Heart left ventricle (tissue), 16 donors: Measurements from ENCODE around the gene PDE10A. TPM values are rescaled to one million over a fixed set of nuclear protein-coding genes. Genes with fewer than 3 reads are reported as not detected.

ENCODE experiments used
- ATAC-seq, 4 donors: fragments of 200-7000 bp; cut with Tn5 transposase; one replicate each; pipeline ENCODE4 v1.9.1; 2020 to 2022; ENCODE audit warnings: moderate library complexity in 4 of 4, mild to moderate bottlenecking in 3 of 4, moderate number of reproducible peaks in 1 of 4
- DNase-seq, 5 donors: peaks; one replicate each; pipeline ENCODE4 v3.0.0-alpha.2; 2020
- H3K27ac ChIP-seq, 12 donors: fragments of 200-600 bp; sonication (generic) in 4 of 12; one replicate each; pipeline versions ENCODE4 v1.5.0 to v1.8.0; 2016 to 2022; ENCODE audit warnings: mild to moderate bottlenecking in 2 of 12
- H3K27me3 ChIP-seq, 9 donors: fragments of 200-600 bp; sonication (generic) in 2 of 9; one replicate each; pipeline versions ENCODE4 v1.5.1 to v1.8.0; 2016 to 2022; ENCODE audit warnings: mild to moderate bottlenecking in 3 of 9
- H3K36me3 ChIP-seq, 9 donors: fragments of 200-600 bp; sonication (generic) in 2 of 9; one replicate each; pipeline versions ENCODE4 v1.5.0 to v1.8.0; 2018 to 2022; ENCODE audit warnings: mild to moderate bottlenecking in 2 of 9
- H3K4me1 ChIP-seq, 12 donors: fragments of 200-600 bp; sonication (generic) in 4 of 12; one replicate each; pipeline versions ENCODE4 v1.5.0 to v1.8.0; 2016 to 2022; ENCODE audit warnings: mild to moderate bottlenecking in 3 of 12
- H3K4me3 ChIP-seq, 12 donors: fragments of 200-600 bp; sonication (generic) in 4 of 12; one replicate each; pipeline versions ENCODE4 v1.5.0 to v1.8.0; 2017 to 2022; ENCODE audit warnings: mild to moderate bottlenecking in 9 of 12, moderate library complexity in 4 of 12
- H3K9me3 ChIP-seq, 12 donors: fragments of 200-600 bp; sonication (generic) in 4 of 12; one replicate each; pipeline versions ENCODE4 v1.5.0 to v1.8.0; 2016 to 2022; ENCODE audit warnings: mild to moderate bottlenecking in 1 of 12
- POLR2A ChIP-seq, 2 donors: fragments of 450-650 bp; IDR thresholded peaks; one replicate each; pipeline ENCODE4 v1.6.1; 2017; ENCODE audit warnings: antibody characterized with exemption in 2 of 2, mild to moderate bottlenecking in 2 of 2, moderate library complexity in 2 of 2
- WGBS, 4 donors: extraction: QIAGEN DNeasy Blood & Tissue Kit in 2 of 4; methylation state at CpG; one replicate each; pipeline versions ENCODE4 v1.1.5 to v1.1.7; 2013 to 2018; 5-methylcytosine and 5-hydroxymethylcytosine counted together
- intact Hi-C, 10 donors: fragments of 100-400 bp; cut with DNase I; formaldehyde crosslinking; loops; one replicate each; pipeline versions ENCODE4 v1.11.1 to v1.14.2; 2022
- polyA plus RNA-seq, 2 donors: library from polyadenylated mRNA; stranded (reverse); fragments of 200-250 nt; gene quantifications; one replicate each; pipeline ENCODE4 v1.2.3, GENCODE V29; 2013
- total RNA-seq, 9 donors: library from RNA; depleted of rRNA in 2 of 9; stranded (reverse); fragments of >200 nt in 2 of 9; fragmentation: NEBNext Ultra II Directional in 3 of 9; extraction: Animal tissue kit (Norgen Biotek cat#: 25700) in 3 of 9; gene quantifications; one replicate each; pipeline versions ENCODE4 v1.1.0 to v1.2.4, GENCODE V29; 2016 to 2023
- TF ChIP-seq, protein P1 (sequence below), 12 donors: fragments of 200-600 bp; sonication (generic) in 4 of 12; IDR thresholded peaks; one replicate each; pipeline versions ENCODE4 v1.5.0 to v1.8.0; 2018 to 2022; ENCODE audit warnings: antibody characterized with exemption in 12 of 12, mild to moderate bottlenecking in 5 of 12
- donor health status: ischemic (EF 13 %, LVEDD 7.1; RV severe dilation, severe dysfunction).
- donor health status: healthy with polysubstance abuse.
- donor health status: DM: no; HTN: yes; CAD: no.
- donor health status: DM: no; HTN: no; CAD: no.
- donor health status: ischemic (EF 25% LVEDD 6.9; RV normal size, moderate dysfunction).
- donor health status: ischemic (EF 25% LVEDD 5.7; RV mildly dilated, moderate dysfunction).
- donor health status: healthy.
- donor health status: DM: yes; HTN: yes; CAD: no.
- donor health status: ischemic (EF 35%, LVEDD 5.7; RV mildly dilated, moderate dysfunction).
- donor health status: nonischemic (EF 11% LVEDD 7.7; RV severe dilation, severe dysfunction).
- donor health status: DM: yes; HTN: yes; CAD: no.
- donor health status: PGD.
- donor health status: ischemic (EF 29% LVEDD 5.4; RV normal size, mild dysfunction).
- donor health status: nonischemic (EF 23%, LVEDD 6.1; RV moderate dilation, normal function).

PDE10A gene
- total and polyA plus RNA-seq, 11 donors: 4.2 to 22.4 (median 12.8) TPM

DNA sequence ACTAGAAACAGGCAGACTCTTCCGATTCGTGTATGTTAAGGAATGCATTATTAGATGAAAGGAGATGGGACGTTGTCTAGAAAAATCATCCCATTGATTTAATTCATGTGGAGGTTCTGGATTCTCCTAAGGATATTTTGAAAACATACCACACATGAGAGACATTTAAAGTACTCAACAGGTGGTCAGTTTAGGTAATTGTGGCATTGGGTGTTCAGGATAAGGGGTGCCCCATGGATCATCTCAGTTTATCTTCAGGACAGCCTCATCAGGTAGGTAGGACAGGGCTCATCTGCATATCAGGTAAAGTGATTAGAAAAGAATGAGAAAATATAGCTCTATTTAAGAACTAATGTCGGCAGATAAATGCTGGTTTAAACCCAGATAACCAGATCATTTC is 15.9 kb upstream of the PDE10A start:
- ATAC-seq: no peak
- Histone ChIP-seq H3K27ac (no peak overlapping the region), H3K4me1 (peaks cover 0 to 10% (median 1%) of the 10 kb centered on the region in 12 donors), H3K36me3 (no peaks in the 10 kb centered on the region), H3K27me3 (no peaks in the 10 kb centered on the region), H3K4me3 (no peak overlapping the region), H3K9me3 (no peaks in the 10 kb centered on the region)
- 77 to 83% (median 81%) methylated on average over 4 of the region's 4 CpGs for WGBS, 4 donors
- DNase-seq: no peak
- TF ChIP-seq POLR2A (IDR thresholded peaks at IDR 0.05): no peak
- TF ChIP-seq, protein P1, sequence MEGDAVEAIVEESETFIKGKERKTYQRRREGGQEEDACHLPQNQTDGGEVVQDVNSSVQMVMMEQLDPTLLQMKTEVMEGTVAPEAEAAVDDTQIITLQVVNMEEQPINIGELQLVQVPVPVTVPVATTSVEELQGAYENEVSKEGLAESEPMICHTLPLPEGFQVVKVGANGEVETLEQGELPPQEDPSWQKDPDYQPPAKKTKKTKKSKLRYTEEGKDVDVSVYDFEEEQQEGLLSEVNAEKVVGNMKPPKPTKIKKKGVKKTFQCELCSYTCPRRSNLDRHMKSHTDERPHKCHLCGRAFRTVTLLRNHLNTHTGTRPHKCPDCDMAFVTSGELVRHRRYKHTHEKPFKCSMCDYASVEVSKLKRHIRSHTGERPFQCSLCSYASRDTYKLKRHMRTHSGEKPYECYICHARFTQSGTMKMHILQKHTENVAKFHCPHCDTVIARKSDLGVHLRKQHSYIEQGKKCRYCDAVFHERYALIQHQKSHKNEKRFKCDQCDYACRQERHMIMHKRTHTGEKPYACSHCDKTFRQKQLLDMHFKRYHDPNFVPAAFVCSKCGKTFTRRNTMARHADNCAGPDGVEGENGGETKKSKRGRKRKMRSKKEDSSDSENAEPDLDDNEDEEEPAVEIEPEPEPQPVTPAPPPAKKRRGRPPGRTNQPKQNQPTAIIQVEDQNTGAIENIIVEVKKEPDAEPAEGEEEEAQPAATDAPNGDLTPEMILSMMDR (IDR thresholded peaks at IDR 0.05): no peak
- intact Hi-C loops: loop anchor here in 1 of 10 donors (10.0 kb wide), 1 partner anchor 234 kb away; no protein-coding TSS in a partner anchor

DNA sequence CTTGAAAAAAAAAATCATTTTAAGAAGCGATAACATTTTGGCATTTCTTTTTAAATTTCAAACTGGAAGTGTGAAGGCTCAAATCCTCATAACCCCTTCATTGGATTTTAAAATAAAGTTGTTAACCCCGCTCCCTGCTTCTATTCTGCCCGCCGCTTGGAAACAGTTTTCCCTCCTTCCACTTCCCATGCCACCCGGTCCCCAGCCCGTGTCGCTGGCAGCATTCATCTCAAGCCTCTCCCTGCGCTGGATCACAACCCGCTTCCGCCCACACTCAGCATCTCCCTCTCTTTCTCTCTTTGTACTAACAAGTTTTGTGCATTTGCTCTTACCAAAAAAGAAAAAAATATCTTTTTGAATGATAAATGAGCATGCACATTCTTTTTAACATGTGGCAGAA is 15.4 kb upstream of the PDE10A start:
- Histone ChIP-seq H3K9me3 (no peaks in the 10 kb centered on the region), H3K27ac (no peak overlapping the region), H3K27me3 (no peaks in the 10 kb centered on the region), H3K4me1 (peaks cover 0 to 10% (median 1%) of the 10 kb centered on the region in 12 donors), H3K36me3 (no peaks in the 10 kb centered on the region), H3K4me3 (no peak overlapping the region)
- no peak for ATAC-seq
- intact Hi-C loops: loop anchor here in 1 of 10 donors (10.0 kb wide), 1 partner anchor 234 kb away; no protein-coding TSS in a partner anchor
- no peak for TF ChIP-seq POLR2A (IDR thresholded peaks at IDR 0.05)
- no peak for DNase-seq
- WGBS, 4 donors: 85 to 89% (median 88%) methylated on average over 10 of the region's 10 CpGs

DNA sequence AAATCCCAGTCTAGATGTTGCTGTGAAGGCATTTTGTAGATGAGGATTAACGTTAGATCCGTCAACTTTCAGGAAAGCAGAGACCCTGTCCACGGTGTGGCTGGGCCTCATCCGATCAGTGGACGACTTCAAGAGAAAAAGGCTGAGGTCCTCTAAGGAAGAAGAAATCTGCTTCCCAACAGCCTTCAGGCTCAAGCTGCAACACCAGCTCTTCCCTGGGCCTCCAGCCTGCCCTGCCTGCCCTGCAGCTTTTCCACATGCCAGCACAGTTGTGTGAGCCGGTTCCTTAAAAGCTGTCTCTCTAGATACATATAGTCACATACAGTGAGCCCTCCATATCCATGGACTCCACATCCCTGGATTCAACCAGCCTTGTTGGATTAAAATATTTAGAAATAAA is 14.1 kb upstream of the PDE10A start:
- H3K27ac ChIP-seq: peak overlapping the region in 3 of 12 donors; percentile 22 to 50 (median 24)
- peaks cover 0 to 10% (median 1%) of the 10 kb centered on the region in 12 donors for H3K4me1 ChIP-seq
- no peaks in the 10 kb centered on the region for H3K36me3 ChIP-seq
- H3K9me3 ChIP-seq: no peaks in the 10 kb centered on the region
- DNase-seq (no peak), ATAC-seq (peak in 2 of 4 donors; percentile 13 to 19)
- no peak overlapping the region for H3K4me3 ChIP-seq
- WGBS, 4 donors: 66 to 81% (median 70%) methylated on average over 6 of the region's 6 CpGs
- intact Hi-C loops: loop anchor here in 1 of 10 donors (10.0 kb wide), 1 partner anchor 232 kb away; no protein-coding TSS in a partner anchor
- TF ChIP-seq POLR2A (IDR thresholded peaks at IDR 0.05): no peak
- TF ChIP-seq, protein P1 (IDR thresholded peaks at IDR 0.05): no peak
- no peaks in the 10 kb centered on the region for H3K27me3 ChIP-seq

DNA sequence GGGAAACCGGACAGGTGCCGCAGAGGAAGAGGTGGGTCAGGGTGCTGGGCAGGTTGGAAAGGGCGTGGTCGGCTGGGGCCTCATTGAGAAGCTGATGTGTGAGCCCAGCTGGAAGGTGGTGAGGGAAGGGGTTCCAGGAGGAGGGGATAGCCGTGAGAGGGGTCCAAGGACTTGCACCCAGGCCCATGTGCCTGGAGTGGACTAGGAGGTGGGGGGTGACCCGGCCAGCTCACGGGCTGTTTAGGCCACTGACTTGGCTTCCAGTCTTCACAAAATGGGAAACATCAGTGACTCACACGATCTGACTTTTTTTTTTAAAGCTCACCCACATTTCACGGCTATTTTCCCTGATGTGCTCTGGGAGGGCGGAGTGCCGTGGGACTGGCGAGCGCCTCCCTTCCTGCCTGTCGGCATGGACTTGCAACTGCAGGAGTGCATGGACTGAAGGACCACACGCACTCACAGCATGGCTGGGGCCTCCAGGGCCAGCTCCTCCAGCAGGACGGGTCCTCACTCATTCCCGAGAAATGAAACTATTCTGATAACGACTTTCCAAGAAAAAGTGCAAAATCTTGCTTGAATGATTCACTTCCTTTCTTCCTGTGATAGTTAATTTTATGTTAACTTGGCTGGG is 13.5 kb upstream of the PDE10A start:
- Histone ChIP-seq H3K9me3 (no peaks in the 10 kb centered on the region), H3K27ac (peak overlapping the region in 3 of 12 donors; percentile 22 to 50 (median 24)), H3K27me3 (no peaks in the 10 kb centered on the region), H3K4me1 (peaks cover 0 to 10% (median 1%) of the 10 kb centered on the region in 12 donors), H3K36me3 (no peaks in the 10 kb centered on the region), H3K4me3 (no peak overlapping the region)
- TF ChIP-seq, protein P1 (IDR thresholded peaks at IDR 0.05): peak in 10 of 12 donors; percentile 23 to 59 (median 36)
- no peak for TF ChIP-seq POLR2A (IDR thresholded peaks at IDR 0.05)
- WGBS, 4 donors: 50 to 75% (median 54%) methylated on average over 18 of the region's 18 CpGs
- DNase-seq: peak in 3 of 5 donors; percentile 61 to 80 (median 66)
- intact Hi-C loops: loop anchor here in 1 of 10 donors (10.0 kb wide), 1 partner anchor 232 kb away; no protein-coding TSS in a partner anchor
- ATAC-seq: peak; percentile 55 to 98 (median 90)
